Peyer's patch (tissue), 4 donors: ENCODE measurements around the gene VPS4A. TPM values are rescaled to one million over a fixed set of nuclear protein-coding genes. Genes with fewer than 3 reads are reported as not detected.

Experiments used
- DNase-seq, 3 donors: peaks; one replicate each; pipeline ENCODE4 v3.0.0-alpha.2; 2017 to 2019
- H3K27ac ChIP-seq, 4 donors: fragments of 200-600 bp; sonication (generic); one replicate each; pipeline ENCODE4 v1.5.1; 2016 to 2019
- H3K27me3 ChIP-seq, 2 donors: fragments of 200-600 bp; sonication (generic); one replicate each; pipeline ENCODE4 v1.5.1; 2019
- H3K36me3 ChIP-seq, 3 donors: fragments of 200-600 bp; sonication (generic); one replicate each; pipeline ENCODE4 v1.5.1; 2016 to 2019
- H3K4me1 ChIP-seq, 4 donors: fragments of 200-600 bp; sonication (generic); one replicate each; pipeline ENCODE4 v1.5.1; 2016 to 2019
- H3K4me3 ChIP-seq, 4 donors: fragments of 200-600 bp; sonication (generic); 1 replicate in 3 of 4; 2 replicates in 1 of 4; pipeline ENCODE4 v1.5.1; 2016 to 2019; ENCODE audit warnings: mild to moderate bottlenecking in 1 of 4
- H3K9me3 ChIP-seq, 4 donors: fragments of 200-600 bp; sonication (generic); one replicate each; pipeline ENCODE4 v1.5.1; 2016 to 2019; ENCODE audit warnings: mild to moderate bottlenecking in 1 of 4
- POLR2A ChIP-seq, 2 donors: fragments of 450-650 bp; IDR thresholded peaks; one replicate each; pipeline ENCODE4 v1.5.1; 2017; ENCODE audit warnings: antibody characterized with exemption in 2 of 2, mild to moderate bottlenecking in 2 of 2, moderate library complexity in 2 of 2
- total RNA-seq, 4 donors: library from RNA; depleted of rRNA; stranded (reverse); fragments of >200 nt; gene quantifications; one replicate each; pipeline ENCODE4 v1.1.0, GENCODE V29; 2016
- TF ChIP-seq, protein P1 (sequence below), 6 experiments: fragments of 450-650 bp in 4 of 6; fragments of 200-600 bp in 2 of 6; sonication (generic) in 1 of 6; IDR thresholded peaks; one replicate each; pipeline ENCODE4 v1.5.1; 2017 to 2019; ENCODE audit warnings: antibody characterized with exemption in 6 of 6, mild to moderate bottlenecking in 3 of 6, moderate library complexity in 1 of 6

VPS4A gene
- total RNA-seq, 4 donors from 2014 or later = 37.1 to 63.1 (median 47.8) TPM

DNA sequence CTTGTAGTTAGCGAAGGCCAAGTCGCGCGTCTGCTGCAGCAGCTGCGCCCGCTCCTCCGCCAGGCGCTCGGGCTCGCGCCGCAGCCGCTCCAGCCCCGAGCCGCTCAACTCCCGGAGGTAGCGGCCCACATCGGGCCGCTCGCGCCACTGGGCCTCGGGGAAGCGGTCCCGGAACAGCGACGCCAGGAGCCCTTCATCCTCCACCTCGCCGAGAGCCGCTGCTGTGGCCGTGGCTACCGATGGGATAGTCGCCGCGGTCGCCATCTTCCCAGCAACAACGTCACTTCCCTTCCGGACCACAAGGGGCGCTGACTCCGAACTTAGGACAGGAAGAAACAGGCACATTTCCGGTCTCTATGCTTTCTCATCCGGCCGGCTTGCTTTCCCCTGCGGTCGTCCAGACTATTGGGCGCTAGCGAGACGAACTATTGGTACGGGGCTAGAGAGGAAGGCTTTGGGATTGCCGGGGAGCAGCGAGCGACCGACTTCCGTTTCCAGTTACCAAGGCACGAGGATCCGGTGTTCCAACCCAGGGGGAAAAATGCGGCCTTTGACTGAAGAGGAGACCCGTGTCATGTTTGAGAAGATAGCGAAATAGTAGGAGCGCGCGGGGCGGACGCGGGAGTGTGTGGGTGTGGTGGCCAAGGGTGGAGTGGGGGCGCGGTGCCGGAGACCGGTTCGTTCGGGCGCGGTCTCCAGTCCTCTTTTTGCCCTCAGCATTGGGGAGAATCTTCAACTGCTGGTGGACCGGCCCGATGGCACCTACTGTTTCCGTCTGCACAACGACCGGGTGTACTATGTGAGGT, 28.3 kb downstream of the VPS4A start, which contains the start of the genes COG8 and NIP7:
COG8 (minus strand) TSS at position 276 of the 806 bp plus-strand sequence; CDS start at position 264, 12 bp downstream.
NIP7 (plus strand) TSS at position 484 of the 806 bp plus-strand sequence; CDS start at position 542, 58 bp downstream.
- H3K4me3 ChIP-seq = peak within 1 kb of the TSS; percentile 78 to 93 (median 85)
- peaks cover 6 to 37% (median 12%) of the 10 kb centered on the region in 4 donors for H3K4me1 ChIP-seq
- H3K9me3 ChIP-seq = no peaks in the 10 kb centered on the region
- peak in 1 of 2 donors; percentile 44 for TF ChIP-seq POLR2A (IDR thresholded peaks at IDR 0.05)
- TF ChIP-seq, protein P1, sequence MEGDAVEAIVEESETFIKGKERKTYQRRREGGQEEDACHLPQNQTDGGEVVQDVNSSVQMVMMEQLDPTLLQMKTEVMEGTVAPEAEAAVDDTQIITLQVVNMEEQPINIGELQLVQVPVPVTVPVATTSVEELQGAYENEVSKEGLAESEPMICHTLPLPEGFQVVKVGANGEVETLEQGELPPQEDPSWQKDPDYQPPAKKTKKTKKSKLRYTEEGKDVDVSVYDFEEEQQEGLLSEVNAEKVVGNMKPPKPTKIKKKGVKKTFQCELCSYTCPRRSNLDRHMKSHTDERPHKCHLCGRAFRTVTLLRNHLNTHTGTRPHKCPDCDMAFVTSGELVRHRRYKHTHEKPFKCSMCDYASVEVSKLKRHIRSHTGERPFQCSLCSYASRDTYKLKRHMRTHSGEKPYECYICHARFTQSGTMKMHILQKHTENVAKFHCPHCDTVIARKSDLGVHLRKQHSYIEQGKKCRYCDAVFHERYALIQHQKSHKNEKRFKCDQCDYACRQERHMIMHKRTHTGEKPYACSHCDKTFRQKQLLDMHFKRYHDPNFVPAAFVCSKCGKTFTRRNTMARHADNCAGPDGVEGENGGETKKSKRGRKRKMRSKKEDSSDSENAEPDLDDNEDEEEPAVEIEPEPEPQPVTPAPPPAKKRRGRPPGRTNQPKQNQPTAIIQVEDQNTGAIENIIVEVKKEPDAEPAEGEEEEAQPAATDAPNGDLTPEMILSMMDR (IDR thresholded peaks at IDR 0.05) = peak; percentile 86 to 94 (median 90)
- DNase-seq = peak; percentile 94 to 98 (median 95)
- H3K27ac ChIP-seq = peak within 1 kb of the TSS; percentile 84 to 97 (median 92)
- H3K36me3 ChIP-seq = peaks cover 0 to 43% (median 0%) of the 10 kb centered on the region in 3 donors
- H3K27me3 ChIP-seq = no peaks in the 10 kb centered on the region

GRCh38 chr16:69340095-69340644, 29.0 kb downstream of the VPS4A start:
- peak overlapping the region; percentile 78 to 93 (median 85) for H3K4me3 ChIP-seq
- DNase-seq = no peak
- TF ChIP-seq, protein P1 (IDR thresholded peaks at IDR 0.05) = no peak
- no peak for TF ChIP-seq POLR2A (IDR thresholded peaks at IDR 0.05)
- peak overlapping the region; percentile 84 to 97 (median 92) for H3K27ac ChIP-seq
- H3K4me1 ChIP-seq = peaks cover 6 to 37% (median 12%) of the 10 kb centered on the region in 4 donors
- peaks cover 0 to 36% (median 0%) of the 10 kb centered on the region in 3 donors for H3K36me3 ChIP-seq
- H3K9me3 ChIP-seq = no peaks in the 10 kb centered on the region
- H3K27me3 ChIP-seq = no peaks in the 10 kb centered on the region

DNA sequence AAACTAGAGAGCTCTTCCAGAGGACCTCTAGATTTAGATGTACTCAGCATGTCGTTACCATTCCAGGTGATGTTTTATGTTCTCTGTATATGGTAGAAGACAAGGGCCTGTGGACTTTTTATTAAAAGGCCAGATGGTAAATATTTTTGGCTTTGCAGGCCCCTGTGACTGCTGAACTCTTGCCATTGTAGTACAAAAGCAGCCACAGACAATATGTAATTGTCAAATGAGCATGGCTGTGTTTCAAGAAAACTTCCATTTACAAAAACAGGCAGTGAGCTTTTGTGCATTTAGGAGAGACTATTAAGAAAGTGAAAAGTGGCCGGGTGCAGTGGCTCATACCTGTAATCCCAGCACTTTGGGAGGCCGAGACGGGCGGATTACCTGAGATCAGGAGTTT, 33.0 kb downstream of the VPS4A start:
- Histone ChIP-seq H3K36me3 (peaks cover 0 to 21% (median 0%) of the 10 kb centered on the region in 3 donors), H3K4me1 (peaks cover 0 to 24% (median 8%) of the 10 kb centered on the region in 4 donors), H3K4me3 (no peak overlapping the region), H3K27me3 (no peaks in the 10 kb centered on the region), H3K27ac (no peak overlapping the region), H3K9me3 (no peaks in the 10 kb centered on the region)
- TF ChIP-seq, protein P1 (IDR thresholded peaks at IDR 0.05) = no peak
- TF ChIP-seq POLR2A (IDR thresholded peaks at IDR 0.05) = no peak
- DNase-seq = no peak

DNA sequence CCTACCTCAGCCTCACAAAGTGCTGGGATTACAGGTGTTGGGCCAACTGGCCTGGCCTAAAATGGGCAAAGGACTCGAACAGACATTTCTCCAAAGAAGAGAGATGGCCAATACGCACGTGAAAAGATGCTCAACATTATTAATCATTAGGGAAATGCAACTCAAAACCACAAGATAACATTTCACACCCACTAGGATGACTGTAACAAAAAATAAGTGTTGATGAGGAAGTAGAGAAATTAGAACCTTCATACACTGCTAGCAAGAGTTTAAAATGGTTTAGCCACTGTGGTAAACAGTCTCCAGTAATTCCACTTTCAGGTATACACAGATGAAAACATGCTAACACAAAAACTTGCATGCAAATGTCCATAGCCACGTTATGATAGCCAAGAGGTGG, 34.8 kb downstream of the VPS4A start:
- TF ChIP-seq, protein P1 (IDR thresholded peaks at IDR 0.05) = no peak
- no peak for TF ChIP-seq POLR2A (IDR thresholded peaks at IDR 0.05)
- Histone ChIP-seq H3K9me3 (no peaks in the 10 kb centered on the region), H3K4me3 (no peak overlapping the region), H3K36me3 (peaks cover 0 to 28% (median 0%) of the 10 kb centered on the region in 3 donors), H3K4me1 (peaks cover 0 to 12% (median under 1%) of the 10 kb centered on the region in 4 donors), H3K27me3 (no peaks in the 10 kb centered on the region), H3K27ac (peak overlapping the region in 1 of 4 donors; percentile 13)
- DNase-seq = no peak

- Histone ChIP-seq H3K27me3 (no peaks in the 10 kb centered on the region), H3K4me1 (peaks cover 0 to 4% (median 0%) of the 10 kb centered on the region in 4 donors), H3K27ac (no peak overlapping the region), H3K9me3 (no peaks in the 10 kb centered on the region), H3K4me3 (no peak overlapping the region), H3K36me3 (peaks cover 0 to 24% (median 0%) of the 10 kb centered on the region in 3 donors)
- no peak for TF ChIP-seq POLR2A (IDR thresholded peaks at IDR 0.05)
- TF ChIP-seq, protein P1 (IDR thresholded peaks at IDR 0.05) = no peak
- no peak for DNase-seq
Measured at GRCh38 chr16:69346683-69347082, 35.5 kb downstream of the VPS4A start.
